SH-SY5Y (cell line): Measurements from ENCODE around the gene PPP1R7.

Source experiments
- GATA2 ChIP-seq: IDR thresholded peaks from 2 replicates; pipeline ENCODE4 v1.6.1; 2011; ENCODE audit warnings: mild to moderate bottlenecking, low read depth, low read length
- GATA3 ChIP-seq: IDR thresholded peaks from 2 replicates; pipeline ENCODE4 v1.6.1; 2011; ENCODE audit warnings: low read depth, mild to moderate bottlenecking, low read length, moderate library complexity

Gene PPP1R7

GRCh38 chr2:241213041-241213440 lies 62.8 kb downstream of the PPP1R7 start:
- TF ChIP-seq GATA3: no peak

DNA sequence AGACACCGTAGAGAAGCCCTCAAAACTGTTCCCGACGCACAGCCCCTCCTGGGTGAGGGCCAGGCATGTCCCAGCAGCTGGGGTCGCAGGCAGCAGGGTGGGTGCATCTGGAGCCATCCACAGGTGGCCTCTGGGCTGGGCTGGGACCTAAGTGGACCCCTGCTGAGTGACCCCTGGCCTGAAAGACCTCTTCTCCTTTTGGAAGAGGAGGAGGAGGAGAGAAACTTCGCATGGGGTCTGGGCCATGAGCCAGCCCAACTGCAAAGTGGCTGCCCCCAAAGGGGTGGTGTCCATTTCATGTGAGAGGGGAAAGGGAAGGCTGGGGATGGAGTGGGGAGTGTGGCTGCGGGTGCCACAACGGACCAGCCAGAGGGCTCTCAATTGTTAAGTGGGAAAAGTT lies 63.3 kb downstream of the PPP1R7 start:
- TF ChIP-seq GATA3 (no peak), GATA2 (no peak)

DNA sequence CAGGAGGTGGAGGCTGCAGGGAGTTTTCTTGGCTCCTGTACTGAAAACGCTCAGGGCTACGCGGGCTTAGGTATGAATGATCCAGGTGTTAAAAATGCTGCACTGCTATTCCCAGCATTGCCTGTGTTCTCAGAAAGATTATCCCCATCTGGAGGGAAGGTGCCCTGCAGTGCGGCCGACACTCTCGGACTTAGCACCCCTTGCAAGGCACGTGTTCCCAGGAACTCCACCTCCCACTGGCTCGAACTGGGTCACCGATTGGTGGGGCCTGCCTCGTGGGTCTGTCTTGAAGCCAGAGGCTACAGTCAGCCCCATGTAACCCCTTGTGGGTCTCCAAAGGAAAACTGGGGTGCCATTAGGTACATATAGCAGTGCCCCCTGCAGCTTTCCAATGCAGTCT lies 63.9 kb downstream of the PPP1R7 start:
- TF ChIP-seq GATA2 (no peak), GATA3 (no peak)

DNA sequence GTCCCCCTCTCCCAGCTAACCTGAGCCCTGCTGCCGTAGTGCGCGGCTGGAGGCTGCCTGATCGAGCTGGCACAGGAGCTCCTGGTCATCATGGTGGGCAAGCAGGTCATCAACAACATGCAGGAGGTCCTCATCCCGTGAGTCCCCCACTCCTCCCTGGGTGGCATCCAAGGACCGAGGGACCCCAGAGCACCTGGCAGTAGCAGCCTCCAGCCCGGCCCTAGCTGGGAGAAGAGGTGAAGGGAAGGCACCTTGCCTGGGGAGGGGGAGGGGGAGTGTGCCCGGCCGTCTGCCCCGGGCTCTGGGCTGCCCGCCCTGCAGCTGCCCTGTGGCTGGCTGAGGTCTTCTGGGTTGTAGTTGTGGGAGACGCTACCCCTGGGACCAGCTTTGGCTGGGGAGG lies 64.5 kb downstream of the PPP1R7 start:
- TF ChIP-seq GATA2: no peak
- no peak for TF ChIP-seq GATA3

DNA sequence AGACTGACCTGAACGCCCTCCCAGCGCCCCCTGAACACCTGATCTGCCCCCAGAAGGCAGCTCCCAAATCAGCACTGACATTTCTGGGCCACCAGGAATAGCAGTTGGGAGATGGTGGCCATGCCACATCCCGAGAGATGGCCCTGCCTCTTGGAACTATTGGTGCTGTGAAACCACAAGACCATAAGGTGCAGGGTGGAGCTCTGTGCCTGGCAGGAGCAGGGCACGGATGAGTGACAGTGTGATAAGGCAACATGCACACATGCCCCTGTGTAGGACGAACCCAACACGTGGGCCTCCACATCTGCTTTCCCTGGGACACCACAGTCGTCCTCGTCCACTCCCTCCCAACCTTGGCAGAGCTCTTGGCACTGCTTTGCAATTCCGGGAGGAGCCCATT lies 65.2 kb downstream of the PPP1R7 start:
- no peak for TF ChIP-seq GATA3
- TF ChIP-seq GATA2: no peak

DNA sequence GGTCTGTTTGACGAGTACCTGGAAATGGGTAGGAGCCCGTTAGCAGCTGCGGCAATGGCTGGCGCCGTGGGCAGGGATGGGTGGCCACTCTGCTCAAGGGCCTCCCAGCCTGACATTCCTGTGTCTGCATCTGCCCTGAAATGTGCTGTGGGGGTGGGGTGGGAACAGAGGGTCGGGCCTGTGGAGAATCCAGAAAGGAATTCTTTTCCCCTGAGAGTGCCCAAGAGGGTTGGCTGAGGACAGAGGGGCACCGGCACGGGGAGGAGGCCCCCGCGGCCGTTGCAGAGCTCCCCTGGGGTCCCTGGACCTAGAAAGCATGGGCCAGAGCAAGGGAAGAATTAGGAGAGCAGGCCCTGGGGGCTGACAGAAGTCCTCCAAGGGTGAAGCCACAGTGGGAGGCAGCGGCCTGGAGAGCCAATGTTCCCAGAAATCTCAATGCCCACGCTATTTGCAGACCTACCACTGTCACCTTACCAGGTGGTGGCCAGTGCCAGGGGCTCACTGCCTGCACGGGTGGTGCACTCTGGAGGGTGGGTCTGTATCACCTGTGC lies 66.0 kb downstream of the PPP1R7 start:
- TF ChIP-seq GATA2 (no peak), GATA3 (no peak)

DNA sequence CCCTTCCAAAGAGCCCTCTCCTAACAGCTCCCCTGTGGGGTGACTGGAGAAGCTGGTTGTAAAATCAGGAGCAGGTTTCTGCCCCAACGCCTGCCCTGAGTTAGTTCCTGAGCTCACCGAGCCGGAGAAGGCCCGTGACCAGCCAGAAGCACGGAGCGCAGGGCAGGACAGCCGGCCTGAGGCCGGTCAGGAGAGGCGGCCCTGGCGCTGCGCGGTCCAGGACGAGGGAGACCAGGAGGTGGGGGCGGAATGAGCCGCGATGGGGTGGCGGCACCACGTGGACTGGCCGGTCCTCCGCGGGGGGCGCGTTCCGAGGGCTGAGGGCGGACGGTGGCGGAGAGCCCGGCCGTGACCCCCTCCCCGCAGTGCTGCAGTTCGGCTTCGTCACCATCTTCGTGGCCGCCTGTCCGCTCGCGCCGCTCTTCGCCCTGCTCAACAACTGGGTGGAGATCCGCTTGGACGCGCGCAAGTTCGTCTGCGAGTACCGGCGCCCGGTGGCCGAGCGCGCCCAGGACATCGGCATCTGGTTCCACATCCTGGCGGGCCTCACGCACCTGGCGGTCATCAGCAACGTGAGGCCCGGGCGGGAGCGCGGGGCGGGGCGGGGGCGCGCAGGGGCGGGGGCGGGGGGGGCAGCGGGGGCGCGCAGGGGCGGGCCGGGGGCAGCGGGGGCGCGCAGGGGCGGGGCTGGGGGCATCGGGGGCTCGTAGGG lies 67.2 kb downstream of the PPP1R7 start:
- TF ChIP-seq GATA2: no peak
- no peak for TF ChIP-seq GATA3

- no peak for TF ChIP-seq GATA3
- no peak for TF ChIP-seq GATA2
Measured at GRCh38 chr2:241218131-241219029, 68.1 kb downstream of the PPP1R7 start.

DNA sequence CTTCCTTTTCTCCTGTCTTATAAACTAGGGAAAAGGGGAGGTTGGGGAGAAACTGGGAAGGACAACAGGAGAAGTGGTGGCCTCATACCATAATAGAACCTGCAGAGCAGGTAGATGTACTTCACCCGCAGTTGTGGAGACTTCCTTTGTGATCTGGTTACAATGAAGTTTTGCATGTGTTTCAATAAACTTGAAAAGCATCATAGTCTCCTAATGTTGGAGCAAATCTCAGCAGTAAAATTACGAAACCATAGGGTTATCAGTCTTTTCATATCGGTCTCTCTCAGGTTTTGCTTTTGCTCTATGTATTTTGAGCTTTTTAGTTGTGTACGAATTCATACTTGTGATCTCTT lies 68.7 kb downstream of the PPP1R7 start:
- TF ChIP-seq GATA3 (no peak), GATA2 (no peak)

DNA sequence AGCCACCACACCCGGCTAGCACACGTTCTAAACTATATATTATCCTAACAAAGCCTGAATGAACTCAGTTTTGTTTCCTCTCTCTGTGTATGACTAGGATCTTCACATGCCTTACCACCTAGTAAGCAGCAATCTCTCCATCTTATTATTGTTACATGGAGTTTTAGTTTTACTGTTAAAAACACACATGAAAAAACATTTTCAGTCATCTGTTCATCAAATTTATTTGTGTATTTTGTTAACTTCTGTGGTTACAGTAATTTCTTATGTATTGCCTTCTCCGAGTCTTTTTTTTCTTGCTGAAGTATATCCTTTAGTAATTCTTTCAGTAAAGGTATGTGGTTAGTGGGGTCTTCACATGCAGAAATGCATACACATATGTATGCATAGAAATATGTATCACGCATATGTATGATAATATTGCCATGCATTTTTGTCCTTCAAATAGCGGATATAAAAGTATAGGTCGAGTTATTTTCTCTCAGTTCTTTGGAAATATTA lies 69.6 kb downstream of the PPP1R7 start:
- TF ChIP-seq GATA2 (no peak), GATA3 (no peak)

- TF ChIP-seq GATA3 (no peak), GATA2 (no peak)
Measured at GRCh38 chr2:241223211-241224017, 73.1 kb downstream of the PPP1R7 start.

GRCh38 chr2:241224018-241224850 lies 74.0 kb downstream of the PPP1R7 start:
- TF ChIP-seq GATA3 (no peak), GATA2 (no peak)

GRCh38 chr2:241224851-241225438 lies 74.7 kb downstream of the PPP1R7 start:
- TF ChIP-seq GATA3 (no peak), GATA2 (no peak)

GRCh38 chr2:241225545-241225944 lies 75.3 kb downstream of the PPP1R7 start:
- TF ChIP-seq GATA2 (no peak), GATA3 (no peak)
